WERI-Rb-1 (cell line): ENCODE results near the gene PRKAG2.

Experiments
- DNase-seq: peaks from one replicate; pipeline ENCODE4 v3.0.0-alpha.2; 2020
- H3K27ac ChIP-seq: fragments of 250-450 bp; sonication (Bioruptor Pico); 2 replicates; pipeline ENCODE4 v1.5.1; 2020; ENCODE audit warnings: mild to moderate bottlenecking, moderate library complexity
- H3K27me3 ChIP-seq: fragments of 250-450 bp; sonication (Bioruptor Pico); 2 replicates; pipeline ENCODE4 v1.5.1; 2021; ENCODE audit warnings: mild to moderate bottlenecking, low read depth, moderate library complexity; ENCODE audit not compliant: insufficient read depth, severe bottlenecking
- H3K36me3 ChIP-seq: fragments of 250-450 bp; sonication (Bioruptor Pico); 2 replicates; pipeline ENCODE4 v1.5.1; 2020; ENCODE audit warnings: mild to moderate bottlenecking, moderate library complexity
- H3K4me3 ChIP-seq: 2 replicates; pipeline ENCODE4 v1.5.1; 2011; ENCODE audit warnings: low read depth, mild to moderate bottlenecking, control low read depth, low read length
- H3K9me3 ChIP-seq: fragments of 250-450 bp; sonication (Bioruptor Pico); 2 replicates; pipeline ENCODE4 v1.5.1; 2021; ENCODE audit warnings: mild to moderate bottlenecking, moderate library complexity; ENCODE audit not compliant: severe bottlenecking
- TF ChIP-seq, protein P1 (sequence below): IDR thresholded peaks from 2 replicates; pipeline ENCODE4 v1.5.1; 2011; ENCODE audit warnings: low read depth, mild to moderate bottlenecking, control low read depth, inconsistent platforms, low read length

The PRKAG2 gene

DNA sequence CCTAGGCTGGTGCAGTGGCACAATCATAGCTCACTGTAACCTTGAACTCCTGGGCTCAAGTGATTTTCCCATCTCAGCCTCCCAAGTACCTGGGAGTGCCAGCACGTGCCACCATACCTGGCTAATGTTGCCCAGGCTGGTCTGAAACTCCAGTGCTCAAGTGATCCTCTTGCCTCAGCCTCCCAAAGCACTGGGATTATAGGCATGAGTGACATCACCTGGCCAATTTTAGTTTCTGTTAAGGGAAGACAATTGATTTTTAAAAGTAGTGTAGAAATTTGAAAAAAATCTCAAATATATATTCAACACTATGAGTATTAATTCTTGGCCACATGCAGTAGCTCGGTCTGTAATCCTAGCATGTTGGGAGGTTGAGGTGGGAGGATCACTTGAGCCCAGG lies 235.3 kb downstream of the PRKAG2 start:
- DNase-seq = no peak

DNA sequence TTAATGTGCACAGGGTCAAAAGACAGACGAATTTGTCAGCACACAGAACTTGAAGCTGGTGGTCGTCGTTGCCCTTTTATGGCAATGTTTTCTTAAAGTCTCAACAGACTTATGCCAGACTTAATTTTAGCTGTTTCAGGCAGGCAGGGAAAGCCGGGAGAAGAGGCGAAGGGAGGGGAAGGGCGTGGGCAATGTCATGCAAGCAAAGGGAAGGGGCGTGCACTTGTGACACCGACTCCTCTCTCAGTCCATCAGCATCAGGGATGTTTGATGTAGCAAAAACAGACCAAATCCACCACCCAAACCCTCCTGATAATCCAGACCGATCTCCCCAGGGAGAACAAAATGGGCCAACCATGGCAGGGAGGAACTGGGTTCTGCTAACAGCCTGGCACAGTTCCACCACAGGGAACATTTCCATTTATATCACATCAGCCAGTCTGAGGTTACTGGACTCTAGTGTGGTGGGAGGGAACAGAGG lies 239.1 kb downstream of the PRKAG2 start:
- Histone ChIP-seq H3K27ac (no peak overlapping the region), H3K36me3 (no peaks in the 10 kb centered on the region), H3K9me3 (peaks cover 5% of the 10 kb centered on the region), H3K4me3 (no peak overlapping the region), H3K27me3 (no peaks in the 10 kb centered on the region)
- no peak for DNase-seq
- TF ChIP-seq, protein P1, sequence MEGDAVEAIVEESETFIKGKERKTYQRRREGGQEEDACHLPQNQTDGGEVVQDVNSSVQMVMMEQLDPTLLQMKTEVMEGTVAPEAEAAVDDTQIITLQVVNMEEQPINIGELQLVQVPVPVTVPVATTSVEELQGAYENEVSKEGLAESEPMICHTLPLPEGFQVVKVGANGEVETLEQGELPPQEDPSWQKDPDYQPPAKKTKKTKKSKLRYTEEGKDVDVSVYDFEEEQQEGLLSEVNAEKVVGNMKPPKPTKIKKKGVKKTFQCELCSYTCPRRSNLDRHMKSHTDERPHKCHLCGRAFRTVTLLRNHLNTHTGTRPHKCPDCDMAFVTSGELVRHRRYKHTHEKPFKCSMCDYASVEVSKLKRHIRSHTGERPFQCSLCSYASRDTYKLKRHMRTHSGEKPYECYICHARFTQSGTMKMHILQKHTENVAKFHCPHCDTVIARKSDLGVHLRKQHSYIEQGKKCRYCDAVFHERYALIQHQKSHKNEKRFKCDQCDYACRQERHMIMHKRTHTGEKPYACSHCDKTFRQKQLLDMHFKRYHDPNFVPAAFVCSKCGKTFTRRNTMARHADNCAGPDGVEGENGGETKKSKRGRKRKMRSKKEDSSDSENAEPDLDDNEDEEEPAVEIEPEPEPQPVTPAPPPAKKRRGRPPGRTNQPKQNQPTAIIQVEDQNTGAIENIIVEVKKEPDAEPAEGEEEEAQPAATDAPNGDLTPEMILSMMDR = no peak

More for the DNA sequence above, 235.3 kb downstream of the PRKAG2 start:
- Histone ChIP-seq H3K27ac (no peak overlapping the region), H3K9me3 (no peaks in the 10 kb centered on the region), H3K27me3 (no peaks in the 10 kb centered on the region), H3K4me3 (no peak overlapping the region), H3K36me3 (no peaks in the 10 kb centered on the region)
- TF ChIP-seq, protein P1 = no peak

DNA sequence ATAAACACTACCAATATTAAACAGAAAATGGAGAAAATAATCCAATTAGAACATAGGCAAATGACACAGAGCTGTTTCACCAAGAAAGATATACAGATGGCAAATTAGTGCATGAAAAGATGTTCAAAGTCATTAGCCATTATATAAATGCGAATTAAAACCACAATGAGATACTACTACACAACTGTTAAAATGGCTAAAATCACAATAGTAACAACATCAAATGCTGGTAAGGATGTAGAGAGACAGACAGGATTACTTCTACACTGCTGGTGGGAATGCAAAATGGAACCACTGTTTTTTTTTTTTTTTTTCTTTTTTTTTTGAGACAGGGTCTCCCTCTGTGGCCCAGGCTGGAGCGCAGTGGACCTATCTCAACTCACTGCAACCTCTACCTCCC lies 242.3 kb downstream of the PRKAG2 start:
- Histone ChIP-seq H3K27ac (no peak overlapping the region), H3K9me3 (peaks cover 5% of the 10 kb centered on the region), H3K4me3 (no peak overlapping the region), H3K27me3 (no peaks in the 10 kb centered on the region), H3K36me3 (no peaks in the 10 kb centered on the region)
- DNase-seq = no peak
- TF ChIP-seq, protein P1 = no peak

DNA sequence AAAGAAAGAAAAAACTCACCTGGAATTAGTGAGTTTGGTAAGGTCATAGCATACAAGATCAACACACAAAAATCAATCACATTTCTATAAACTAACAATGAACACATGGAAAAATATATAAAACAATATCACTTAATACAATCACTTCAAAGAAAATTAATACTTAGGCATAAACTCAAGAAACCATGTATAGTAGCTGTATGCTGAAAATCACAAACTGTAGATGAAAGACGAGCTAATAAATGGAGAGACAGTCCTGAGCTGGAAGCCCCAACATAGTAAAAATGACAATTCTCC lies 243.5 kb downstream of the PRKAG2 start:
- H3K36me3 ChIP-seq = no peaks in the 10 kb centered on the region
- TF ChIP-seq, protein P1 = no peak
- no peak for DNase-seq
- H3K27ac ChIP-seq = no peak overlapping the region
- peaks cover 5% of the 10 kb centered on the region for H3K9me3 ChIP-seq
- H3K4me3 ChIP-seq = no peak overlapping the region
- H3K27me3 ChIP-seq = no peaks in the 10 kb centered on the region

DNA sequence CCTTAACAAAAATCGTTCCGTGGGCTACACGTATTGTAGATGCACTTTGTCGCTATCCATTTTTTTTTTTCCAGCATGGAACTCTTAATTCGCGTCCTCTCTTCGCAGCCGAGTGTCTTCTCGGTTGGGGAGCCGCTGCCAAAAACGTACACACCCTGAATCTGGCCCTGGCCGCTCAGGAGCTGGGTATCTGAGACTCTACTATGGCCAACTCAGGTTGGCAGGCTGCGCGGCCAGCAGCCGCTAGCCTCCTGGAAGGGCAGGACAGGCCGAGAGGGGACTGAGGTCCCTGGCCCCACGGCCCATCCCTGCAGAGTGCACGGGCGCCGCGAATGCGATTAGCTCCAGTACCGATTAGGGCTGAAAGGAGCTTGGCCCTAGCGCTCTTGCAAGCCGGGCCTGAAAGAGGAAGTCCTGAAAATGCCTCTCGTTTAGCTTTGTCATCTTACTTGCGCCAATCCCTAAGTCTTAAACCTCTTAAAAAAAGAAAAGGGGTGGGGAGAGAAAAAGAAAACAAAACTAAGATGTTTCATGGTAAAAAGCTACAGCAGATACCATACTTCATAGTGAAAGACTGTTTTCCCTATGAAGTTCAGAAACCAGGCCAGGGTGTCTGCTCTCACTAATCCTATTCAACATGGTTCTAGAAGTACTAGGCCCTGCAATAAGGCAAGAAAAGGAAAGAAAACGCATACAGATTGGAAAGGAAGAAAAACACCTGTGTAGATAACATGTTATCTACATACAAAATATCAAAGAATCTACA lies 244.0 kb downstream of the PRKAG2 start:
- DNase-seq = no peak
- TF ChIP-seq, protein P1 = no peak
- no peak overlapping the region; the same call in 1 of the 2 replicates for H3K4me3 ChIP-seq
- peaks cover 5% of the 10 kb centered on the region for H3K9me3 ChIP-seq
- H3K27ac ChIP-seq = no peak overlapping the region
- H3K36me3 ChIP-seq = no peaks in the 10 kb centered on the region
- no peaks in the 10 kb centered on the region for H3K27me3 ChIP-seq
